ENCODE results near the gene LRFN5.

Gene LRFN5

DNA sequence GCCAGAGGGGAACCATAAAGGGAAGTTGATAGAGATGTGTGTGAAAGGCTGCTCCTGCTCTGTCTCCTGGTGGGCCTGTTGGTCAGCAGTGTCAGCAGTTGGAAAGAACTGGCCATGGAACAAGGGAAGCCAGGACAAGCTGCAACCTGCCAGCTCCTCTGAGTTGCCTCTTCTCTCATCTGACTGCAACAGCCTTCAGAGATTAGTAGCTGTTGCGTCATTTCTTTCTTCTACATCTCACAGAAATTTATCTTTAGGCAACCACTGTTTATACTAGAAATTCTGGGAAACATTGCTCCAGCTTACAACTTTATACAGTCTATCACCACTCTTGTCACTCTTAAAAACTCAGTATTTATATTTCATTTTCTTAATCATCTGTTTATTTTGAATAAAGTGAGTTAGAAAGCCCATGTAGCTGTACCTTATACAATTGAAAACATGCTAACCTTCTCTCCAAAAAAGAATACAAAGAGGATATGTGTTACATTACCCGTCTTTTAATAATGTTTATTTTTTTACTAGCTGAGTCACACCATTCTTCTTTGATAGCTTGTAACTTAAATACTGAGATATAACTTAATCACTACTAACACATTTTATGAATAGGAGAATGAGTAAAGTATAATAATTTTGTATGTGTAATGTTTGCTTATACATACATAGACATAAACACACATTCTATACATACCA, 224.2 kb downstream of the LRFN5 start:
- H3K27ac ChIP-seq (replicated peaks; ENCODE audit: low read length): no peak overlapping the region
- no peaks in the 10 kb centered on the region for H3K36me3 ChIP-seq (replicated peaks in 1 of 2; ENCODE audit: control insufficient read depth in 2 of 2, insufficient read depth in 2 of 2, low read length in 2 of 2)
- H3K79me1 ChIP-seq (ENCODE audit: low read depth, low read length): no peaks in the 10 kb centered on the region
- H2BK15ac ChIP-seq (ENCODE audit: low read length): no peak overlapping the region
- H2BK12ac ChIP-seq (ENCODE audit: low read length): no peak overlapping the region
- H2AK5ac ChIP-seq (ENCODE audit: low read depth, low read length): no peak overlapping the region
- H2BK5ac ChIP-seq (ENCODE audit: low read length): no peak overlapping the region
- H4K8ac ChIP-seq (ENCODE audit: low read depth, low read length): no peak overlapping the region
- H3K9ac ChIP-seq (ENCODE audit: low read depth, low read length, poor library complexity): no peak overlapping the region
- H2BK120ac ChIP-seq (ENCODE audit: low read depth, low read length): no peak overlapping the region
- H3K14ac ChIP-seq (ENCODE audit: low read length): no peak overlapping the region
- no peaks in the 10 kb centered on the region for H3K9me3 ChIP-seq (replicated peaks in 1 of 2; ENCODE audit: control insufficient read depth in 2 of 2, insufficient read depth in 1 of 2, low read depth in 1 of 2, low read length in 2 of 2)
- H4K91ac ChIP-seq (ENCODE audit: low read depth, low read length, poor library complexity): no peak overlapping the region
- H3K4me3 ChIP-seq (ENCODE audit: low read length in 2 of 2): no peak overlapping the region
- H3K4ac ChIP-seq (ENCODE audit: low read length): no peak overlapping the region
- H3K4me2 ChIP-seq (ENCODE audit: insufficient read depth, low read length, poor library complexity, severe bottlenecking): no peak overlapping the region
- no peak overlapping the region for H3K18ac ChIP-seq (ENCODE audit: low read length)
- DNase-seq (ENCODE audit: low spot score): no peak
- H3K23ac ChIP-seq (ENCODE audit: low read depth, low read length, poor library complexity): no peak overlapping the region
- no peaks in the 10 kb centered on the region for H3K27me3 ChIP-seq (ENCODE audit: control insufficient read depth in 3 of 3, insufficient read depth in 3 of 3, low read depth in 1 of 3, low read length in 3 of 3)
- H2AFZ ChIP-seq (ENCODE audit: low read length): no peak overlapping the region
- no CpG with 5 or more reads among the region's 2 CpGs for WGBS, 2 donors (ENCODE audit: extremely low coverage in 2 of 2, insufficient read length in 2 of 2, insufficient replicate concordance in 1 of 2)
- no peaks in the 10 kb centered on the region for H3K4me1 ChIP-seq (ENCODE audit: control insufficient read depth in 2 of 2, insufficient read depth in 1 of 2, low read depth in 1 of 2, low read length in 2 of 2)

GRCh38 chr14:41839661-41840060, 233.0 kb downstream of the LRFN5 start:
- Histone ChIP-seq H3K14ac (ENCODE audit: low read length) (no peak overlapping the region), H2BK120ac (ENCODE audit: low read depth, low read length) (no peak overlapping the region), H3K27me3 (ENCODE audit: control insufficient read depth in 3 of 3, insufficient read depth in 3 of 3, low read depth in 1 of 3, low read length in 3 of 3) (no peaks in the 10 kb centered on the region), H4K8ac (ENCODE audit: low read depth, low read length) (no peak overlapping the region), H3K27ac (replicated peaks; ENCODE audit: low read length) (no peak overlapping the region), H2BK12ac (ENCODE audit: low read length) (no peak overlapping the region), H2AFZ (ENCODE audit: low read length) (no peak overlapping the region), H3K23ac (ENCODE audit: low read depth, low read length, poor library complexity) (no peak overlapping the region), H3K4me2 (ENCODE audit: insufficient read depth, low read length, poor library complexity, severe bottlenecking) (no peak overlapping the region), H3K9me3 (replicated peaks in 1 of 2; ENCODE audit: control insufficient read depth in 2 of 2, insufficient read depth in 1 of 2, low read depth in 1 of 2, low read length in 2 of 2) (no peaks in the 10 kb centered on the region), H3K9ac (ENCODE audit: low read depth, low read length, poor library complexity) (no peak overlapping the region), H3K4me3 (ENCODE audit: low read length in 2 of 2) (no peak overlapping the region), H3K4ac (ENCODE audit: low read length) (no peak overlapping the region), H4K91ac (ENCODE audit: low read depth, low read length, poor library complexity) (no peak overlapping the region), H2AK5ac (ENCODE audit: low read depth, low read length) (no peak overlapping the region), H2BK5ac (ENCODE audit: low read length) (no peak overlapping the region), H2BK15ac (ENCODE audit: low read length) (no peak overlapping the region), H3K18ac (ENCODE audit: low read length) (no peak overlapping the region), H3K36me3 (replicated peaks in 1 of 2; ENCODE audit: control insufficient read depth in 2 of 2, insufficient read depth in 2 of 2, low read length in 2 of 2) (no peaks in the 10 kb centered on the region), H3K4me1 (ENCODE audit: control insufficient read depth in 2 of 2, insufficient read depth in 1 of 2, low read depth in 1 of 2, low read length in 2 of 2) (no peaks in the 10 kb centered on the region), H3K79me1 (ENCODE audit: low read depth, low read length) (no peaks in the 10 kb centered on the region)
- no CpG with 5 or more reads among the region's 2 CpGs for WGBS, 2 donors (ENCODE audit: extremely low coverage in 2 of 2, insufficient read length in 2 of 2, insufficient replicate concordance in 1 of 2)
- no peak for DNase-seq (ENCODE audit: low spot score)

- Histone ChIP-seq H3K4me1 (ENCODE audit: control insufficient read depth in 2 of 2, insufficient read depth in 1 of 2, low read depth in 1 of 2, low read length in 2 of 2) (no peaks in the 10 kb centered on the region), H3K27me3 (ENCODE audit: control insufficient read depth in 3 of 3, insufficient read depth in 3 of 3, low read depth in 1 of 3, low read length in 3 of 3) (no peaks in the 10 kb centered on the region), H3K79me1 (ENCODE audit: low read depth, low read length) (no peaks in the 10 kb centered on the region), H4K91ac (ENCODE audit: low read depth, low read length, poor library complexity) (no peak overlapping the region), H2BK12ac (ENCODE audit: low read length) (no peak overlapping the region), H3K9ac (ENCODE audit: low read depth, low read length, poor library complexity) (no peak overlapping the region), H3K4ac (ENCODE audit: low read length) (no peak overlapping the region), H2BK15ac (ENCODE audit: low read length) (no peak overlapping the region), H2AK5ac (ENCODE audit: low read depth, low read length) (no peak overlapping the region), H2BK5ac (ENCODE audit: low read length) (no peak overlapping the region), H3K9me3 (replicated peaks in 1 of 2; ENCODE audit: control insufficient read depth in 2 of 2, insufficient read depth in 1 of 2, low read depth in 1 of 2, low read length in 2 of 2) (no peaks in the 10 kb centered on the region), H3K36me3 (replicated peaks in 1 of 2; ENCODE audit: control insufficient read depth in 2 of 2, insufficient read depth in 2 of 2, low read length in 2 of 2) (no peaks in the 10 kb centered on the region), H2BK120ac (ENCODE audit: low read depth, low read length) (no peak overlapping the region), H3K23ac (ENCODE audit: low read depth, low read length, poor library complexity) (no peak overlapping the region), H3K18ac (ENCODE audit: low read length) (no peak overlapping the region), H3K4me2 (ENCODE audit: insufficient read depth, low read length, poor library complexity, severe bottlenecking) (no peak overlapping the region), H3K27ac (replicated peaks; ENCODE audit: low read length) (no peak overlapping the region), H3K4me3 (ENCODE audit: low read length in 2 of 2) (no peak overlapping the region), H3K14ac (ENCODE audit: low read length) (no peak overlapping the region), H4K8ac (ENCODE audit: low read depth, low read length) (no peak overlapping the region), H2AFZ (ENCODE audit: low read length) (no peak overlapping the region)
- DNase-seq (ENCODE audit: low spot score): no peak
- no CpG with 5 or more reads among the region's 2 CpGs for WGBS, 2 donors (ENCODE audit: extremely low coverage in 2 of 2, insufficient read length in 2 of 2, insufficient replicate concordance in 1 of 2)
Observed at GRCh38 chr14:41859336-41859735, 252.7 kb downstream of the LRFN5 start.

DNA sequence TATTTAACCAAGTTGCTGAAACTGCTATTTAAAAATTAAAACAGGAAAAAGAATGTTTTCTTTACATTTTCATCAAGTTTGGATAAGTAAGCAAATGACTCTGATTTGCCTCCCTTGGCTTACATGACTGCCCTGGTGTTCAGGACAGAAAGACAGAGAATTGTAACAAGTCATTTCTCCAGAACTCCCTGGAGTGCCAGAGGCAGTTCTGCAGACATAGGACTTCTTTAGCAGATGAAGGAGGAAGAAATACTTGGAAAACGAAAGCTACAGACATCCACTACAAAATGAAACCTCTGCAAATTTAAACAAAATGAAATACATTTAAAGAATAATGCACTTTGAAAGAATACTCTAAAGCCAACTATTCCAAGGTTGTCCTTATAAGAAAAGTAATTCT, 253.9 kb downstream of the LRFN5 start:
- H3K4me3 ChIP-seq (ENCODE audit: low read length in 2 of 2): no peak overlapping the region
- no peak overlapping the region for H4K8ac ChIP-seq (ENCODE audit: low read depth, low read length)
- H2BK5ac ChIP-seq (ENCODE audit: low read length): no peak overlapping the region

More for the DNA sequence above, 253.9 kb downstream of the LRFN5 start:
- no peak overlapping the region for H2BK12ac ChIP-seq (ENCODE audit: low read length)
- no peak overlapping the region for H2AFZ ChIP-seq (ENCODE audit: low read length)
- WGBS, 2 donors (ENCODE audit: extremely low coverage in 2 of 2, insufficient read length in 2 of 2, insufficient replicate concordance in 1 of 2): no CpG with 5 or more reads among the region's 1 CpG
- DNase-seq (ENCODE audit: low spot score): no peak
- no peak overlapping the region for H2AK5ac ChIP-seq (ENCODE audit: low read depth, low read length)
- H3K79me1 ChIP-seq (ENCODE audit: low read depth, low read length): no peaks in the 10 kb centered on the region
- no peaks in the 10 kb centered on the region for H3K4me1 ChIP-seq (ENCODE audit: control insufficient read depth in 2 of 2, insufficient read depth in 1 of 2, low read depth in 1 of 2, low read length in 2 of 2)
- H3K36me3 ChIP-seq (replicated peaks in 1 of 2; ENCODE audit: control insufficient read depth in 2 of 2, insufficient read depth in 2 of 2, low read length in 2 of 2): no peaks in the 10 kb centered on the region
- H3K9ac ChIP-seq (ENCODE audit: low read depth, low read length, poor library complexity): no peak overlapping the region
- H4K91ac ChIP-seq (ENCODE audit: low read depth, low read length, poor library complexity): no peak overlapping the region
- H2BK120ac ChIP-seq (ENCODE audit: low read depth, low read length): no peak overlapping the region
- no peak overlapping the region for H3K18ac ChIP-seq (ENCODE audit: low read length)
- no peaks in the 10 kb centered on the region for H3K9me3 ChIP-seq (replicated peaks in 1 of 2; ENCODE audit: control insufficient read depth in 2 of 2, insufficient read depth in 1 of 2, low read depth in 1 of 2, low read length in 2 of 2)
- H3K4me2 ChIP-seq (ENCODE audit: insufficient read depth, low read length, poor library complexity, severe bottlenecking): no peak overlapping the region
- no peak overlapping the region for H3K23ac ChIP-seq (ENCODE audit: low read depth, low read length, poor library complexity)
- H2BK15ac ChIP-seq (ENCODE audit: low read length): no peak overlapping the region
- no peak overlapping the region for H3K14ac ChIP-seq (ENCODE audit: low read length)
- H3K27me3 ChIP-seq (ENCODE audit: control insufficient read depth in 3 of 3, insufficient read depth in 3 of 3, low read depth in 1 of 3, low read length in 3 of 3): no peaks in the 10 kb centered on the region
- no peak overlapping the region for H3K27ac ChIP-seq (replicated peaks; ENCODE audit: low read length)
- no peak overlapping the region for H3K4ac ChIP-seq (ENCODE audit: low read length)
